DMS79 (cell line): ENCODE results near the gene CPLX3.

ENCODE experiments used
- DNase-seq: peaks from one replicate; lab custom pipeline; 2025; lab: John Stamatoyannopoulos, UW

Gene CPLX3

DNA sequence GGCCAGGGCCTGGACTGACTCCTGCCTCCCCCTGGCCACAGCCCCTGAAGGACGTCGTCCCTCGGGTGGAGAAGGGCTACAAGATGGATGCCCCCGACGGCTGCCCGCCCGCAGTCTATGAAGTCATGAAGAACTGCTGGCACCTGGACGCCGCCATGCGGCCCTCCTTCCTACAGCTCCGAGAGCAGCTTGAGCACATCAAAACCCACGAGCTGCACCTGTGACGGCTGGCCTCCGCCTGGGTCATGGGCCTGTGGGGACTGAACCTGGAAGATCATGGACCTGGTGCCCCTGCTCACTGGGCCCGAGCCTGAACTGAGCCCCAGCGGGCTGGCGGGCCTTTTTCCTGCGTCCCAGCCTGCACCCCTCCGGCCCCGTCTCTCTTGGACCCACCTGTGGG is 24.1 kb upstream of the CPLX3 start:
- no peak for DNase-seq

DNA sequence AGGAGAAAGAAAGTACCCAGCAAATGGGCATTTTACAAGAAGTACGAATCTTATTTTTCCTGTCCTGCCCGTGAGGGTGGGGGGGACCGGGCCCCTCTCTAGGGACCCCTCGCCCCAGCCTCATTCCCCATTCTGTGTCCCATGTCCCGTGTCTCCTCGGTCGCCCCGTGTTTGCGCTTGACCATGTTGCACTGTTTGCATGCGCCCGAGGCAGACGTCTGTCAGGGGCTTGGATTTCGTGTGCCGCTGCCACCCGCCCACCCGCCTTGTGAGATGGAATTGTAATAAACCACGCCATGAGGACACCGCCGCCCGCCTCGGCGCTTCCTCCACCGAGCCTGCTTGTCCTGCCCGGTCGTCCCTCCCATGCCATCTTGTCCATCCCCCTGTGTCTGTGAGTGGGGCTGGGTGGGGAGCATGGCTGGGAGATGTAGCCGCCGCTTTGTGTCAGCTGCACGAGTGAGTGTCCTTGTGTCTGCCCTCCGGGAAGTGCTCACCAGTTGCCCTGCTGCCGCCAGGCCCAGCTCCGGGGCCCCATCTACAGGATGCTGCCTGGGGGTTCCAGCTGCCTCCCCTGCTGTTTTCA is 23.5 kb upstream of the CPLX3 start:
- DNase-seq: no peak

DNA sequence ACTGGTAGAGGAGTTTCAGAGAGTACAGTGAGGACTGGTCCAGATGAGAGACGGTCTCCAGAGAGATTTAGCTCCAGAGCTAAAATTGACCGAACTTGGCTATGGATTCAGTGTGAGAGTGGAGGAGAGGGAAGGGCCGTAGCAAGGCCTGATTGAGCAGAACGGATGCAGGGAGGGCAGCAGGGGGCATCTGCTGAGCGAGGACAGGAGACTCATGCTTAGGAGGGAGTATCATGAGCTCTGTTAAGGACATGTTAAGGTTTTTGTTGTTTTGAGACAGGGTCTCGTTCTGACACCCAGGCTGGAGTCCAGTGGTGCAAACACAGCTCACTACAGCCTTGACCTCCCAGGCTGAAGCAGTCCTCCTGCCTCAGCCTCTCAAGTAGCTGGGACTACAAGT is 21.5 kb upstream of the CPLX3 start:
- DNase-seq: no peak

DNA sequence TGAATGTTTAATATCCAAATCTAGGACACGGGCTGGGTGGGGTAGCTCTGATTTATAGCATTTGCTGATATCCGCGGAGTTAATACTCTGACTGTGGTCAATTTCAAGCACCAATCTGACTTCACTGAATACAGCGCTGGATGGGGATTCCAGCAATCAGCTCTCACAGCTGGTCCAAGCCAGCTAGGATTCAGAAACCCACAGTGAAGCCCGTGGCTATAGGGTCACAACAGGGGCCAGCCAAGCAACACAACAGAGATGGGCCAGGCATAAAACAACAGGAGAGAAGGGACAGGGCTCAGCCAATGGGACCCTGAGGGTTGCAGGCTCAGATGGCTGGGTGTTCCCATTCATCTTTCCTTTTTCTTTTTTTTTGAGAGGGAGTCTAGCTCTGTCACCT is 19.1 kb upstream of the CPLX3 start:
- DNase-seq: no peak

DNA sequence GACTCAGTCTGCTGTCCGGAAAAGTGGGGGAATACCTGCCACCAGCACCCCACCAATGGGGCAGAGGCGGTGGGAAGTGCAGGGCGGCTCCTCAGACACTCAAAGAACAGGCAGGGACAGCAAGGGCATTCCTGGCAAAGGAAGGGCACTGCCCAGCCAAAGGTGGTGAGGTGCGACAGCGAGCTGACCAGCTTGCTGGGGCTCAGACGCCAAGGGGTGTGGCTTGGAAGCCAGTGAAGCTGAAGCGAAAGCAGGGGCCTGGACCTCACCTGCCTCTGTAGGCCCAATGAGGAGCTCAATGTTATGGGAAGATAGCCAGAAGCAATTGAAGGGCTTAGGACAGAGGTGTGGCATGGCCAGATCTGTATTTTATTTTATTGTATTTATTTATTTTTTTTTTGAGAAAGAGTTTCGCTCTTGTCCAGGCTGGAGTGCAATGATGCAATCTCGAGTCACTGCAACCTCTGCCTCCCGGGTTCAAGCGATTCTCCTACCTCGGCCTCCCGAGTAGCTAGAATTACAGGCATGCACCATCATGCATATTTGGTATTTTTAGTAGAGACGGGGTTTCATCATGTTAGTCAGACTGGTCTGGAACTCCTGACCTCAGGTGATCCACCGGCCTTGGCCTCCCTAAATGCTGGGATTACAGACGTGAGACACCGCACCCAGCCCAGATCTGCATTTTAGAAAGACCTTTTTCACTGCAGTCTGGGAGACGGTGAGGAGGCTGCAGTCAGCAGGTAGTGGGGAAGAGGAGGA is 18.2 kb upstream of the CPLX3 start:
- no peak for DNase-seq

DNA sequence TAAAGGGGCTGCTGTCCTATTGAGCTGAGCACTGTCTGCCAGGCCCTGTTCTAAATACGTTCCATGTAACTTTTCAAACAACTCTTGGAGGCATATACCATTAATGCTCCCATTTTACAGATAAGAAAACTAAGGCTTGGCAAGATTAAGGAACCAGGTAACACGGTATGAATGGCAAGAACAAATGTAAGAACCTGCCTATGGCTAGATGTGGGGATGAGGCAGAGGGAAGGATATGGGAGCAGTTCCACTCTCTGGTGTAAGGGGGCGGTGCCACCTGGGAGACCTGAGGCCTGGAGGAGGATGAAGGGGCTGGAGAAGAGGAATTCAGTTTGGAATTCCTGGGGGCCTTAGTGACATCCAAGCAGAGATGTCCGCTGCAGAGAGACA is 17.6 kb upstream of the CPLX3 start:
- DNase-seq: no peak

DNA sequence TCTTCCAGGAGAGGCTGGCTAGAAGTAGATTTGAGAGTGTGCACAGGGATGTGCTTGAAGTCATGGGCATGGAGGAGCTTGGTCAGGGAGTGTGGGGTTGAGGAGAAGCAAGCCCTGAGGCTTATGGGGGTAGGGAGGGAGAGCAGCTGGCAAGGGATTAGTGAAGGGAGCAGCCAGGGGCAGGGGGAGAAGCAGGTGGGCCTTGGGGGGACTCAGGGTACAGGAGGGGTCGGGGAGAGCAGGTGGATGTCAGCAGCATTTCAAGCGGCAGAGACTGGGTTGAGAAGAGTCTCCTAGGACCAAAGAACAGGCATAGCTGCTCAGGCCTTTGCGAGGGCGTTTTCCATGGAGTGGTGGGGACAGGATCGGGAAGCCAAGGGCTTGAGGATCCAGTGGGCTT is 17.2 kb upstream of the CPLX3 start:
- DNase-seq: no peak

DNA sequence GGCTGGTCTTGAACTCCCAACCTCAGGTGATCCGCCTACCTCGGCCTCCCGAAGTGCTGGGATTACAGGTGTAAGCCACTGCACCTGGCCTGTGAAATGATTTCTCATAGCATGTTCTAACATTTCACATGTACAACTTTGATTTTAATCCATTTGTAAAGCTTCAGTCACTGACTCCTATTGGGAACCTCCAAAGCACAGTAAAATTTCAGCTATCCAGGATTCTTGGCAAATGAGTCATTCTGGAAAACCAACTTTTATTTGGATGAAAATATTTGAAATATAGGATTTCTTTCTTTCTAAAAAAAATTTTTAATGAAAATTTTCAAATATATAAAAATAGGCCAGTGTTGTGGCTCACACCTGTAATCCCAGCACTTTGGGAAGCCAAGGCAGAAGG is 16.5 kb upstream of the CPLX3 start:
- DNase-seq: no peak

DNA sequence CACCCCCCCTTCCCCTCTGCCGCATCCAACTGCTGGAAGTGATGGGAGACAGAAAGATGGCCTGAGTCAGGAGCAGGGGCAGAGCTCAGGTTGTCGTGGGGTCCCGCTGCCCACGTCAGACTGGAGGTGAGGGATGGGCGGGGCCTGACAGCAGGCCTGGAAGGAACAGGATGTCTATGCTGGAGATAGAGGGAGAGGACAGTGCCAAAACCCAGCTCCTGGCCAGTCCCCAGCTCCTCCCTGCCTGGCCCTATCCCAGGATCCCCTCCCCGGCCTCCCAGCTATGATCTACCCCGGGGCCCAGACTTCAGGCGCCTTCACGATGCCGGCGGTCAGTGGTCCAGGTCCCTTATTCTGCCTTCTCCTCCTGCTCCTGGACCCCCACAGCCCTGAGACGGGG is 13.9 kb upstream of the CPLX3 start, which contains the start of gene LMAN1L:
Gene LMAN1L (plus strand): TSS at position 303 of the 400 bp plus-strand sequence. CDS start 20 bp downstream, at position 323.
- DNase-seq: no peak

DNA sequence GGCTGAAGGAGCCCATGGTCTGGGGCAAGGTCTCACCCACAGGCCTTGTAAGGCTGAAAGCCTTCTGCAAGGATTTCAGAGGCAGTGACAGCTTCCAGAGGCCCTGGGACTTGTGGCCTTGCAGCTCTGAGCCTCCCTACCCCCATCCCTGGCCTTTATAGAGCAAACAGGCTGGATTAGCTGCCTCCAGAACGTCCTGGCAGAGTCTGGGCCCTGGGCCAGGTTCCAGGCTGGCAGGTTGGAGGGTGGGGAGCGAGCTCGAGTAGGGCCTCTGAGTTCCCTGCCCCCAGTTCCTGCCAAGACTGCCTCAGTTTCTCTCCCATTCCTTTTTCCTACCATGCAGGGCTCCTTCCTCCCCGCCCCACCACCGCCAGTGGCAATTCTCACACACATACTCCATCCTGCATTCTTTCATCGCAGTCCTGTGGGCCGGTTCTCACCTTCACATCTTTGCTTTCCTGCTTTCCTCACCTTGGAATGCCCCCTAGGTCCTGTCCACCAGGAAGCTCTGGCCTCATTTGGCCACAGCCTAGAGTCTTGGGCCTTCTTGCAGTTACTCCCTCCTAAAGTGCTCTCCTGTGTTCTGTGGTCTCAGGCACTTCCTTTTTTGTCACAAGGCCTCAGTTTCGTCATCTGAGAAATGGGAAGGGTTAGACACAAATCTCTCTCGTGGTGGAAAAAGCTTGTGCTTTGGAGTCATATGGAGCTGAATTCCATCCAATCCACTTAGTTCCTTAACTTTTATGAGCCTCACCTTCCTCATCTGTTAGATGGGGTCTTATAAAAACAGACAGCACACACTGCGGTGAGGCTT is 11.1 kb upstream of the CPLX3 start:
- DNase-seq: no peak

DNA sequence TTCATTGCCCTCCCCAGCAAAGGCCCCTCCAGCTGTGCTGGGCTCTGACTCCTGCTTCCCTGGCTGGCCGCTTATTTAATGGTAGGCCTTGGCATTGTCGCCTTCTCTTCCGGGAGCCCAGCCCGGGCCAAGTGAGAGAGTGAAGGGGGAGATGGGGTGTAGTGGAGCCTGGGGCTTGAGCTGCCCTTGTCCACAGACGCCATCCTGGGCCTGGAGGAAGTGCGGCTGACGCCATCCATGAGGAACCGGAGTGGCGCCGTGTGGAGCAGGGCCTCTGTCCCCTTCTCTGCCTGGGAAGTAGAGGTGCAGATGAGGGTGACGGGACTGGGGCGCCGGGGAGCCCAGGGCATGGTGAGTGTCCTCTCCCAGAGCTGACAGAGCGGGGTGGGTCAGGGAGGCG is 10.5 kb upstream of the CPLX3 start:
- DNase-seq: no peak

DNA sequence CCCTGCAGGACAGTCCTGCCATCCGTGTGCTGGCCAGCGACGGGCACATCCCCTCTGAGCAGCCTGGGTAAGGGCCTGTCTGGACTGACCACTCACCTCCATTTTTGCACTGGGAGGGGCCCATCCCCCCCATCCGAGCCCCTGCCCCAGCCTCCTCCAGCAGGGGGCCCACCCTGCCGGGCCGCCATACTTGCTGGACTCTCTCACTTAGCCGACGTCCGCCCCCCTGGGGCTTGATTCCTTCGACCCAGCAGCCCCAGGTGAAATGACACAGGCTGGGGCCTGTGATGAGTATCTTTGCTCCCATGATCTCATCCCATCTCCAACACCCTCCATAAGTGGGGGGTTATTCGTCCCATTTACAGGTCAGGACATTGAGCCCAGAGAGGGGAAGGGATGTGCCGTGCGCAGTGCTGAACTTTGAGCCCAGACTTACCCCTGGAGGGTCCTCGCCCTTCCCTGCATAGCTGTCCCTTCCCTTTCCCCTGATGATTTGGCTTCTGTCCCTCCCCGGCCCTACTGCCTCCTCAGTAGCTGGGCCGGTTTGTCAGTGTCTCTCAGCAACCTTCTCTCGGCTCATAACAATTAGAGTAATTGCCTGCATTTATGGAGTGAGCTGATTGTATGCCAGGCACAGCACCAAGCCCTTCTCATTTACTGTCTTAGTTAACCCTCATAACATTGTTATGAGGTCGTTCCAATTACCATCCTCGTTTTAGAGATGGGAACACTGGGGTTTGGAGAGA is 9.6 kb upstream of the CPLX3 start:
- DNase-seq: no peak

DNA sequence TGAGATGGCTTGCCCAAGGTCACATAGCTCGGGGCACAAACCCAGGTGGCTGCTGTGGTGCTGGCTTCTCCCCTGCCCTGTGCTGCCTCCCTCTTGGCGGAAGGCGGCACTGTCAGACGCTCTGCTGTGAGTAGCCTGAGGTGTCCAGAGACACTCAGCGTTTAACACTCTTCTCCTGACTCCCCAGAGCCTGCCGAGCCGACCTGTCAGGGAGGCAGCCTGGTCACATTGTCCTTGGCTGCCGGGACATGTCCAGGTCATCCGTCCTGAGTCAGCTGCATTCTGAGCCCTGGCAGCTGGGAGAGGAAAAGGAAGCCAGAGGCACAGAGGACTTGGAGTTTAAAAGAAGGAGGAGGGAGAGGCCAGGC is 9.1 kb upstream of the CPLX3 start:
- no peak for DNase-seq

DNA sequence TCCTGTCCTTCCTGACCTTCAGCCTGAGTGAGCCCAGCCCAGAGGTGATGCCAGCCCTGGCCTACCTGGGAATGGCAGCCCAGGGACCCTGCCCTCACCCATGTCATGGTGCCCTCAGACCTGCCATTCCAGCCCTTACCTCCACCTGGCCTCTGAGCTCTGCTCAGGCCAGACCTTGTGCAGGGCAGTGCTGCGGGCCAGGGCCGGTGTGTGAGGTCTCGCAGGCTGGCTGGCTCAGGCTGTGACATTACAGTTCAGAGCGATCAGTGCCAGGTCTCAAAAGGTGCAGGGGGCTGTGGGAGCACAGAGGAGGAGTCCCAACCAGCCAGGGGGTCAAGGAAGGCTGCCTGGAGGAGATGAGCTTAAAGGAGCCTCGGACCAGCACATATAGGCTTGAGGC is 6.4 kb upstream of the CPLX3 start:
- no peak for DNase-seq

DNA sequence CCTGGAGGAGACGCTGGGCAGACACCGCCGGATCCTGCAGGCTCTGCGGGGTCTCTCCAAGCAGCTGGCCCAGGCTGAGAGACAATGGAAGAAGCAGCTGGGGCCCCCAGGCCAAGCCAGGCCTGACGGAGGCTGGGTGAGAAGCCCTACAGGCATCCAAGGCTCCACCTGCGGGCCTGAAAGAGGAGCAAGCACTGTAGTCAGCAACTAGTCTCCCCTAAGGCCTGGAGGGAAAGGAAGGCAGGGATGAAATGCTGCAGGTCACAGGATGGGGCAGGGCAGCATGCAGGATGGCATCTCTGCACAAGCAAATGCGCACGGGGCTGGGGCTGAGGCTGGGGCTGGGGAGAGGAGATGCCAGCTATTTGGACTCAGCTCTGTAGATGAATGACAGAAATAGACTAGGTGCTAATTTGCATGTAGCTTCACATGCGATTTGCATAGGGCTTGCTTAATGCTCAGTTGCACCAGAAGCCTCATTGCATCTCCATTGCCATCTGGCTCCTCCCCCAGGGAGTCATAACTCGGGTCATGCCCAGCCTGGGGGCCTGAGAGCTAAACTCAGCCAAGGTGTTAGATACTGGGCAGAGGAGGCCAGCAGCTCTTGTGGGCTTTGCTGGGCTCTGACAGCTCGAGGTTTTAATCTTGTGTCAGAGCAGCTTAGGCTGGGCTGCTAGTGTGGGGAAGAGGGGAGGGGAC is 5.2 kb upstream of the CPLX3 start:
- DNase-seq: no peak

DNA sequence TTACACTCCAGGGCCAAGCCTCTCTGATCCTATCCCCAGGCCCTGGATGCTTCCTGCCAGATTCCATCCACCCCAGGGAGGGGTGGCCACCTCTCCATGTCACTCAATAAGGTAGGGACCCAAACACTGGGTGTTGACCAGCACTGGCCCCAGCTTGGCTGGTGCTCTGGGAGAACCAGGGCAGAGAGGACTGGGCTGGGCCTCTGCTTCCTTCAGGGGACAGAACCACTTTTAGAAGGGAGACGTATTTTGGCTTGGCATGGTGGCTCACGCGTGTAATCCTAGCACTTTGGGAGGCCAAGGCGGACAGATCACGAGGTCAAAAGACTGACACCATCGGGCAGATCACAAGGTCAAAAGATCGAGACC is 4.7 kb upstream of the CPLX3 start:
- no peak for DNase-seq

DNA sequence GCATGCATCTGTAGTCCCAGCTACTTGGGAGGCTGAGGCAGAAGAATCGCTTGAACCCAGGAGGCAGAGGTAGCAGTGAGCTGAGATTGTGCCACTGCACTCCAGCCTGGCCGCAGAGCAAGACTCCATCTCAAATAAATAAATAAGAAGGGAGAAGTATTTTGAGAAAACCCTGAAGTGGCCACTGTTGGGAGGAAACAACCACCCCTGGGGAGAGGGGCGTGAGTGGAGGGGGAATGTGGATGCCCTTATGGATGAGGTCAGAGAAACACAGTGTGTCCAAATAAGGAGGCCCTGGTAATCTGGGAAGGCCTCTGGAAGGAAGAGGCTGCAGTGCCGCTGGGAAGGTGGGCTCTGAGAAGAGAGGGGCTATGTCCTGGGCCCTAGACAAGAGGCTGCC is 4.2 kb upstream of the CPLX3 start:
- no peak for DNase-seq

DNA sequence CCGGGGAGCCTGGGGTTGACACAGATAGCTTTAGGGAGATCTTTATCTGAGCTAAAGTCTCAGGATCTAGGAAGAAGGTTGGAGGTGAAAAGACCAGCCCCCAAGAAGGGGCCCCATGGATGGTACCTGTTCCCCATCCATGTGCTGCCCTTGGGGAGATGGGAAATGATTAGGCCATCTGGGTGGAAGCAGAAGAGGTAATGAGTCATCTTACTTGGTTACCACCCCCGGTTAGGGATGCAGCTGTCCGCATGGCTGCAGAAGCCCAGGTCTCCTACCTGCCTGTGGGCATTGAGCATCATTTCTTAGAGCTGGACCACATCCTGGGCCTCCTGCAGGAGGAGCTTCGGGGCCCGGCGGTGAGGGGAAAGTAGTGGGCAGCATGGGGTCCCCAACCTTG is 3.1 kb upstream of the CPLX3 start:
- no peak for DNase-seq

DNA sequence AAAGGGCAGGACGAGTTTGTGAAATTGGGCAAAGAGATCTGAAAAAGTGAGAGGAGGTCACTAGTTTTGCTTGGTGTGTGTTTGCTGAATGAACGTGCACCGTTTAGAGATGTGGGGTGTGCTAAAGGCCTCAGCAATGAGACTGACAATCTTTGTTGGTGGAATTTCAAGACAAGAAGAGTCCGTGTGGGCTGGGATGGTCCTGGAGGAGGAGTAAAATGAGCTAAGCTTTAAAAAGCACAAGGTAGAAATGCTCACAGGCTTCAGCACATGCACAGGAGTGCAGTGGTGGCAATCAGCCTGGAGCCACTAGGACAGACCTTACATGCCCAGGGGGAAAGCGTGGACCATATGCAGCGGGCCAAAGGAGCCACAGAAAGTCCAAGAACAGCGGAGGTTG is 1.5 kb upstream of the CPLX3 start:
- no peak for DNase-seq

DNA sequence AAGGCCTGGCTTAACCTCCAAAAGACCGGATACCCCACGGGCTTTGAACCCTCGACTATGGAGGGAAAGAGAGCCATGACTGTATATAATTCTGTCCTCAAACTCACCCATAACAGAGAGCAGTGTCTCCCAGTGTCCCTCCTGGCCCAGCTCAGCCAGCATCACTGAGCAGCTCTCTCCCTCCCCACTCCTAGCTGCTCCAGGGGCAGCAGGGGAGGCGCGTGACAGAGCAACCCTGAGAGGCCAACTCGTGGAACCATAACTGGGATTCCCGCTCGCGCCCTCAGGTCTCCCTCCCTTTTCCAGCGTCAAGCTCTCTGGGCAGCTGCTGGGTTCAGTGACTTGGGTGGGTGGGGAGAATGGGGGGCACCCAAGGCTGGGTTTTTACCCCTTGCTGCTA is 561 bp upstream of the CPLX3 start:
- no peak for DNase-seq

DNA sequence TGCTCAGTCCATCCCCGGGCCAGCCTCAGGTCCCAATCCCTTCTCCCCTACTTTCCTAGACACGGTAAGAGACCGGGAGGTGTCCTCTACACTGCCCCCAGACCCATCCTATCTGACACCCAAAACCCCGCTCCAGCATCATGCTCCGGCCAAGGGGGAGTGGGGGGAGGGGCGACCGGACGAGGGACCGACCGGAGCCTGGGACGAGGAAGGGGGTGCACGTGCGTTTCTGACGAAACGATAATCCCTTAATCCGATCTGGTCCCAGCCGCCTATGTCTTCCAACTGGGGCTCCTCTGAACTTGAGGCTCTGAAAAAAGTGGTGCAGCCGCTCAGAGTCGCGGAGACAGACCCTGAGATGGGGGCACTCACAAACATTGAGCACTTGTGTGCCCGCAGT is 494 bp downstream of the CPLX3 start:
- no peak for DNase-seq

DNA sequence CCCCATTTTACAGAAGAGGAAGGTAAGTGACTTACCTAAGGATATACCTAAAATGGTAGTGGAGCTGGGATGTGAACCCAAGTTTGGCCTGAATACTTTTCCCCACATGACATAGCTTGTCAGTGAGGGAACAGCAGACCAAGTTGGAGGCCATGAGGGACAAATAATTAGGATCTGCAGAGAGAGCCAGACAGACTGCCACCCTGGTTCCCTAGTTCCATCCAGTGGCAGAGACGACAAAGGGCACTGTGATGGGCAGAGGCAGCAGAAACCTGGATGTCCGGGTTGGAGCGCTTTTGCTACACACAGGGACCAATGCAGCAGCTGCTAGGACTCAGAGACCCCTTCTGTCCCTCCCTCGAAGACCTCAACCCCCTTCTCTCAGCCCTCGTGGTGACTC is 1.2 kb downstream of the CPLX3 start:
- no peak for DNase-seq
